ENCODE results near the gene ACE.

The ACE gene

GRCh38 chr17:63534816-63535455 is 58.1 kb downstream of the ACE start:
- DNase-seq (ENCODE audit: low read depth in 3 of 3, low spot score in 1 of 3): no peak

GRCh38 chr17:63535640-63536039 is 58.8 kb downstream of the ACE start:
- DNase-seq (ENCODE audit: low read depth in 3 of 3, low spot score in 1 of 3): no peak

GRCh38 chr17:63537001-63537400 is 60.1 kb downstream of the ACE start:
- DNase-seq (ENCODE audit: low read depth in 3 of 3, low spot score in 1 of 3): no peak

GRCh38 chr17:63537991-63538692 is 61.3 kb downstream of the ACE start:
- DNase-seq (ENCODE audit: low read depth in 3 of 3, low spot score in 1 of 3): no peak

GRCh38 chr17:63538693-63539595 is 62.1 kb downstream of the ACE start:
- no peak for DNase-seq (ENCODE audit: low read depth in 3 of 3, low spot score in 1 of 3)

GRCh38 chr17:63540590-63540989 is 63.7 kb downstream of the ACE start:
- DNase-seq (ENCODE audit: low read depth in 3 of 3, low spot score in 1 of 3): no peak

- DNase-seq (ENCODE audit: low read depth in 3 of 3, low spot score in 1 of 3): no peak
These were observed 65.3 kb downstream of the ACE start for GRCh38 chr17:63542218-63542545.

- no peak for DNase-seq (ENCODE audit: low read depth in 3 of 3, low spot score in 1 of 3)
These were observed 66.3 kb downstream of the ACE start for GRCh38 chr17:63542942-63543821.

GRCh38 chr17:63543822-63544420 is 67.1 kb downstream of the ACE start:
- DNase-seq (ENCODE audit: low read depth in 3 of 3, low spot score in 1 of 3): no peak

GRCh38 chr17:63544467-63545301 is 67.8 kb downstream of the ACE start:
- no peak for DNase-seq (ENCODE audit: low read depth in 3 of 3, low spot score in 1 of 3)

GRCh38 chr17:63546308-63547082 is 69.6 kb downstream of the ACE start:
- no peak for DNase-seq (ENCODE audit: low read depth in 3 of 3, low spot score in 1 of 3)

GRCh38 chr17:63547083-63547523 is 70.2 kb downstream of the ACE start:
- DNase-seq (ENCODE audit: low read depth in 3 of 3, low spot score in 1 of 3): no peak

All from stimulated activated CD4-positive, alpha-beta T cell treated with anti-CD3 and anti-CD28 coated beads, TNF-alpha, amount 100 ng/mL, for 1 hour (primary cell).